ENCODE measurements around the gene NAA10.

The NAA10 gene

GRCh38 chrX:153938226-153938786, 3.5 kb upstream of the NAA10 start:
- ChIA-PET POLR2A (interaction anchor here (0.6 to 0.9 kb wide), 2 partner anchors 10 to 998 kb away, joined by 4 to 5 read pairs; no protein-coding TSS in a partner anchor), CTCF (interaction anchor here (0.6 to 14.7 kb wide), 5 partner anchors 9 to 755 kb away, joined by 3 to 267 read pairs (median 4); partner anchors contain the start of gene RENBP)
- TF ChIP-seq HOXD13 (CRISPR knock-in tag; IDR thresholded peaks at IDR 0.05; ENCODE audit: borderline replicate concordance) = 0 out of 2 replicates have a peak, but pooled peaks have one; percentile 13
- TF ChIP-seq SCRT1 (tag by site-specific recombination; IDR thresholded peaks at IDR 0.05; ENCODE audit: borderline replicate concordance) = no peak
- peak; percentile 26 for TF ChIP-seq ZIC2 (tag by site-specific recombination; IDR thresholded peaks at IDR 0.05)
- TF ChIP-seq HIC1 (tag by site-specific recombination; IDR thresholded peaks at IDR 0.05) = peak; percentile 55; the same call in 1 of the 2 replicates
- TF ChIP-seq ZNF423 (tag by site-specific recombination; IDR thresholded peaks at IDR 0.05) = peak; percentile 53; the same call in 1 of the 2 replicates
- TF ChIP-seq GLIS1 (tag by site-specific recombination; IDR thresholded peaks at IDR 0.05) = no peak
- H3K36me3 ChIP-seq (ENCODE audit: control insufficient read depth in 2 of 2, insufficient read depth in 1 of 2, low read length in 2 of 2) = peaks cover 3 to 8% of the 10 kb centered on the region in 2 experiments; a peak in 2 of 3 replicates
- H3K4me1 ChIP-seq (ENCODE audit: control insufficient read depth, insufficient read depth, low read length) = peaks cover 8% of the 10 kb centered on the region; the same call in 1 of the 2 replicates
- no peak overlapping the region for H3K4me3 ChIP-seq (ENCODE audit: low read depth, low read length)
- H3K27ac ChIP-seq (ENCODE audit: extremely low read depth, low read depth, low read length) = no peak overlapping the region
- no peaks in the 10 kb centered on the region for H3K9me3 ChIP-seq (ENCODE audit: control insufficient read depth, insufficient read depth, low read depth, low read length)

DNA sequence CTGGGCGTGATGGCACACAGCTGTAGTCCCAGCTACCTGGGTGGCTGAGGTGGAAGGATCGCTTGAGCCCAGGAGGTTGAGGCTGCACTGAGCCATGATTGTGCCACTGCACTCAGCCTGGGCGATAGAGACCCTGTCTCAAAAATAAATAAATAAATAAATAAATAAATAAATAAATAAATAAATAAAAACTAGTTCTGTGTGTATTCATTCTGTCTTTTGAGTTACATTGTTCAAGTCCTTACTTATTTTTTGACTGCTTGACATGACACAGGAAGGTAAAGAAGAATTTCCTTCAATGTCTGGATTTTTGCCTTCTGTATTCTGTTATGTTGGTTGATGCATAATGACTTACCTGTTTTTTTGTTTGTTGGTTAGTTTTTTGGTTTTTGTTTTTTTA, 2.2 kb upstream of the NAA10 start:
- Histone ChIP-seq H3K9me3 (ENCODE audit: control insufficient read depth, insufficient read depth, low read depth, low read length) (no peaks in the 10 kb centered on the region), H3K36me3 (ENCODE audit: control insufficient read depth in 2 of 2, insufficient read depth in 1 of 2, low read length in 2 of 2) (peaks cover 15 to 20% of the 10 kb centered on the region in 2 experiments), H3K4me1 (ENCODE audit: control insufficient read depth, insufficient read depth, low read length) (peaks cover 8% of the 10 kb centered on the region; the same call in 1 of the 2 replicates), H3K4me3 (ENCODE audit: low read depth, low read length) (no peak overlapping the region), H3K27ac (ENCODE audit: extremely low read depth, low read depth, low read length) (no peak overlapping the region)
- CTCF ChIA-PET = interaction anchor here (0.7 to 14.7 kb wide), 2 partner anchors 12 to 170 kb away, joined by 5 to 267 read pairs; partner anchors contain the start of gene RENBP
- POLR2A ChIA-PET = interaction anchor here (1.6 kb wide), 1 partner anchor 9 kb away, joined by 9 read pairs; no protein-coding TSS in a partner anchor
- TF ChIP-seq PRDM1 (tag by site-specific recombination; IDR thresholded peaks at IDR 0.05) (no peak), ZBTB8A (tag by site-specific recombination; IDR thresholded peaks at IDR 0.05) (peak; percentile 89), ZNF292 (tag by site-specific recombination; IDR thresholded peaks at IDR 0.05; ENCODE audit: borderline replicate concordance, low read depth) (peak; percentile 76; the same call in 1 of the 2 replicates), ZBTB11 (tag by site-specific recombination; conservative IDR thresholded peaks at IDR 0.05; ENCODE audit: low read depth) (peak; percentile 87), KLF10 (tag by site-specific recombination; IDR thresholded peaks at IDR 0.05) (no peak), ZNF114 (tag by site-specific recombination; IDR thresholded peaks at IDR 0.05) (no peak), PRDM2 (tag by site-specific recombination; IDR thresholded peaks at IDR 0.05; ENCODE audit: borderline replicate concordance) (no peak), ZNF488 (tag by site-specific recombination; IDR thresholded peaks at IDR 0.05) (no peak), ZNF302 (tag by site-specific recombination; IDR thresholded peaks at IDR 0.05; ENCODE audit: low read depth) (peak; percentile 28; the same call in 1 of the 2 replicates)
- TF ChIP-seq, protein P1, sequence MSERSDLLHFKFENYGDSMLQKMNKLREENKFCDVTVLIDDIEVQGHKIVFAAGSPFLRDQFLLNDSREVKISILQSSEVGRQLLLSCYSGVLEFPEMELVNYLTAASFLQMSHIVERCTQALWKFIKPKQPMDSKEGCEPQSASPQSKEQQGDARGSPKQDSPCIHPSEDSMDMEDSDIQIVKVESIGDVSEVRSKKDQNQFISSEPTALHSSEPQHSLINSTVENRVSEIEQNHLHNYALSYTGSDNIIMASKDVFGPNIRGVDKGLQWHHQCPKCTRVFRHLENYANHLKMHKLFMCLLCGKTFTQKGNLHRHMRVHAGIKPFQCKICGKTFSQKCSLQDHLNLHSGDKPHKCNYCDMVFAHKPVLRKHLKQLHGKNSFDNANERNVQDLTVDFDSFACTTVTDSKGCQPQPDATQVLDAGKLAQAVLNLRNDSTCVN (tag by site-specific recombination; optimal IDR thresholded peaks at IDR 0.05) = no peak
- TF ChIP-seq, protein P2, sequence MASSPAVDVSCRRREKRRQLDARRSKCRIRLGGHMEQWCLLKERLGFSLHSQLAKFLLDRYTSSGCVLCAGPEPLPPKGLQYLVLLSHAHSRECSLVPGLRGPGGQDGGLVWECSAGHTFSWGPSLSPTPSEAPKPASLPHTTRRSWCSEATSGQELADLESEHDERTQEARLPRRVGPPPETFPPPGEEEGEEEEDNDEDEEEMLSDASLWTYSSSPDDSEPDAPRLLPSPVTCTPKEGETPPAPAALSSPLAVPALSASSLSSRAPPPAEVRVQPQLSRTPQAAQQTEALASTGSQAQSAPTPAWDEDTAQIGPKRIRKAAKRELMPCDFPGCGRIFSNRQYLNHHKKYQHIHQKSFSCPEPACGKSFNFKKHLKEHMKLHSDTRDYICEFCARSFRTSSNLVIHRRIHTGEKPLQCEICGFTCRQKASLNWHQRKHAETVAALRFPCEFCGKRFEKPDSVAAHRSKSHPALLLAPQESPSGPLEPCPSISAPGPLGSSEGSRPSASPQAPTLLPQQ (tag by site-specific recombination; IDR thresholded peaks at IDR 0.05) = no peak
